ENCODE data around the gene CREB3L4. TPM values are rescaled to one million over a fixed set of nuclear protein-coding genes. Genes with fewer than 3 reads are reported as not detected.

CREB3L4 gene
- total RNA-seq, 1 experiment from 2014 or later = 12.3 TPM

DNA sequence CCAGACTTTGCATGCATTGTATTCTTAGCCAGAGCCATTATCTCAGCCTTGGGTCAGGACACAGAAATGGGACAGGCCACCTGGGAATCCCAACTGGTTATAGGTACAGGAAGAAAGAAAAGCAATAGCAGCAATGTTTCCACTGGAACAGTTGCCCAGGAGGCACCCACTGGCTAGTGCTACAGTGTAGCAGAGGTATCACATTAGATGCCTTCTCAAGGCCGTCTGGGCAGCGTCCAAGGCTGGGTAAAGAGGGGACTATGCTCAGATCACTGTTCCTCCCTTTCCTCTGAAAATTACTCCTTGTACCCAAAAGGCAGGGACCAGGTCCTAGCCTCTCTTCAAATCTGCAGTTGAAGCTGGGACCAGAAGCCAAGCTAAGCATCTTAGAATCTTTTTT lies 2.6 kb downstream of the CREB3L4 start:
- H3K27me3 ChIP-seq (ENCODE audit: control insufficient read depth, insufficient read depth, low read length) = no peaks in the 10 kb centered on the region
- no TSS peak for BruUV-seq (replicated peaks)

DNA sequence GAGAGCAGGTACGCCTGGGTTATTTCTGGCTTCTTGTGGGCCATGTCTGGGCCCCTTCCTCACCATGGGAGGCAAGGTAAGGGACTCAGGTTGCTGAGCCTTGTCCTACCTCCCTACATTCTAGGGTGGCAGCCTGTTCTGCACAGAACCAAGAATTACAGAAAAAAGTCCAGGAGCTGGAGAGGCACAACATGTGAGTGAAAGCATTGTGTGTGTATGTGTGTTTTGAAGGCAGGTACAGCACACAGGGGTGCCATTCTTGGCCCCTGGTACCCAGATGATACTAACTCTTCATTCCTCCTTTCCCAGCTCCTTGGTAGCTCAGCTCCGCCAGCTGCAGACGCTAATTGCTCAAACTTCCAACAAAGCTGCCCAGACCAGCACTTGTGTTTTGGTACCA lies 5.4 kb downstream of the CREB3L4 start:
- POLR2A ChIA-PET = no interaction called here
- Histone ChIP-seq H3K4me3 (ENCODE audit: low read depth in 2 of 2, low read length in 2 of 2) (no peak overlapping the region), H3K4me1 (ENCODE audit: control insufficient read depth, insufficient read depth, low read length) (peaks cover 8% of the 10 kb centered on the region; the same call in 1 of the 2 replicates), H3K9me3 (ENCODE audit: control insufficient read depth, insufficient read depth, low read depth, low read length) (no peaks in the 10 kb centered on the region), H3K36me3 (ENCODE audit: control insufficient read depth, insufficient read depth, low read length) (no peaks in the 10 kb centered on the region; the same call in 1 of the 2 replicates), H3K27me3 (ENCODE audit: control insufficient read depth, insufficient read depth, low read length) (no peaks in the 10 kb centered on the region), H3K27ac (ENCODE audit: low read length) (no peak overlapping the region)
- TF ChIP-seq, protein P1, sequence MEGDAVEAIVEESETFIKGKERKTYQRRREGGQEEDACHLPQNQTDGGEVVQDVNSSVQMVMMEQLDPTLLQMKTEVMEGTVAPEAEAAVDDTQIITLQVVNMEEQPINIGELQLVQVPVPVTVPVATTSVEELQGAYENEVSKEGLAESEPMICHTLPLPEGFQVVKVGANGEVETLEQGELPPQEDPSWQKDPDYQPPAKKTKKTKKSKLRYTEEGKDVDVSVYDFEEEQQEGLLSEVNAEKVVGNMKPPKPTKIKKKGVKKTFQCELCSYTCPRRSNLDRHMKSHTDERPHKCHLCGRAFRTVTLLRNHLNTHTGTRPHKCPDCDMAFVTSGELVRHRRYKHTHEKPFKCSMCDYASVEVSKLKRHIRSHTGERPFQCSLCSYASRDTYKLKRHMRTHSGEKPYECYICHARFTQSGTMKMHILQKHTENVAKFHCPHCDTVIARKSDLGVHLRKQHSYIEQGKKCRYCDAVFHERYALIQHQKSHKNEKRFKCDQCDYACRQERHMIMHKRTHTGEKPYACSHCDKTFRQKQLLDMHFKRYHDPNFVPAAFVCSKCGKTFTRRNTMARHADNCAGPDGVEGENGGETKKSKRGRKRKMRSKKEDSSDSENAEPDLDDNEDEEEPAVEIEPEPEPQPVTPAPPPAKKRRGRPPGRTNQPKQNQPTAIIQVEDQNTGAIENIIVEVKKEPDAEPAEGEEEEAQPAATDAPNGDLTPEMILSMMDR (IDR thresholded peaks at IDR 0.05) = no peak
- TF ChIP-seq POLR2AphosphoS5 (IDR thresholded peaks at IDR 0.05; ENCODE audit: low read depth, low read length) = 0 out of 2 replicates have a peak, but pooled peaks have one; percentile 25
- ATAC-seq = no peak
- DNase-seq (ENCODE audit: low read depth, low spot score) = no peak
- BruUV-seq (replicated peaks) = no TSS peak
- intact Hi-C loops (cut with micrococcal nuclease; ENCODE audit: unreplicated experiment) = no loop called here
- in situ Hi-C loops (cut with HindIII; ENCODE audit: low pct_unique_long_range_greater_than_20kb, low sequenced_read_pairs) = no loop called here
- CTCF ChIA-PET = no interaction called here

More for the DNA sequence above, 2.6 kb downstream of the CREB3L4 start:
- Histone ChIP-seq H3K27ac (ENCODE audit: low read length) (no peak overlapping the region), H3K4me3 (ENCODE audit: low read depth in 2 of 2, low read length in 2 of 2) (no peak overlapping the region), H3K36me3 (ENCODE audit: control insufficient read depth, insufficient read depth, low read length) (no peaks in the 10 kb centered on the region; the same call in 1 of the 2 replicates), H3K4me1 (ENCODE audit: control insufficient read depth, insufficient read depth, low read length) (peaks cover 9% of the 10 kb centered on the region; the same call in 1 of the 2 replicates), H3K9me3 (ENCODE audit: control insufficient read depth, insufficient read depth, low read depth, low read length) (no peaks in the 10 kb centered on the region)
- DNase-seq (ENCODE audit: low read depth, low spot score) = no peak
- ChIA-PET POLR2A (interaction anchor here (0.7 kb wide), 2 partner anchors 20 to 178 kb away, joined by 4 to 11 read pairs; no protein-coding TSS in a partner anchor), CTCF (interaction anchor here (0.7 kb wide), 1 partner anchor 141 kb away, joined by 5 read pairs; no protein-coding TSS in a partner anchor)
- in situ Hi-C loops (cut with HindIII; ENCODE audit: low pct_unique_long_range_greater_than_20kb, low sequenced_read_pairs) = no loop called here
- TF ChIP-seq, protein P2, sequence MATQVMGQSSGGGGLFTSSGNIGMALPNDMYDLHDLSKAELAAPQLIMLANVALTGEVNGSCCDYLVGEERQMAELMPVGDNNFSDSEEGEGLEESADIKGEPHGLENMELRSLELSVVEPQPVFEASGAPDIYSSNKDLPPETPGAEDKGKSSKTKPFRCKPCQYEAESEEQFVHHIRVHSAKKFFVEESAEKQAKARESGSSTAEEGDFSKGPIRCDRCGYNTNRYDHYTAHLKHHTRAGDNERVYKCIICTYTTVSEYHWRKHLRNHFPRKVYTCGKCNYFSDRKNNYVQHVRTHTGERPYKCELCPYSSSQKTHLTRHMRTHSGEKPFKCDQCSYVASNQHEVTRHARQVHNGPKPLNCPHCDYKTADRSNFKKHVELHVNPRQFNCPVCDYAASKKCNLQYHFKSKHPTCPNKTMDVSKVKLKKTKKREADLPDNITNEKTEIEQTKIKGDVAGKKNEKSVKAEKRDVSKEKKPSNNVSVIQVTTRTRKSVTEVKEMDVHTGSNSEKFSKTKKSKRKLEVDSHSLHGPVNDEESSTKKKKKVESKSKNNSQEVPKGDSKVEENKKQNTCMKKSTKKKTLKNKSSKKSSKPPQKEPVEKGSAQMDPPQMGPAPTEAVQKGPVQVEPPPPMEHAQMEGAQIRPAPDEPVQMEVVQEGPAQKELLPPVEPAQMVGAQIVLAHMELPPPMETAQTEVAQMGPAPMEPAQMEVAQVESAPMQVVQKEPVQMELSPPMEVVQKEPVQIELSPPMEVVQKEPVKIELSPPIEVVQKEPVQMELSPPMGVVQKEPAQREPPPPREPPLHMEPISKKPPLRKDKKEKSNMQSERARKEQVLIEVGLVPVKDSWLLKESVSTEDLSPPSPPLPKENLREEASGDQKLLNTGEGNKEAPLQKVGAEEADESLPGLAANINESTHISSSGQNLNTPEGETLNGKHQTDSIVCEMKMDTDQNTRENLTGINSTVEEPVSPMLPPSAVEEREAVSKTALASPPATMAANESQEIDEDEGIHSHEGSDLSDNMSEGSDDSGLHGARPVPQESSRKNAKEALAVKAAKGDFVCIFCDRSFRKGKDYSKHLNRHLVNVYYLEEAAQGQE (IDR thresholded peaks at IDR 0.05; ENCODE audit: insufficient read depth in 1 of 2, low read depth in 2 of 2, low read length in 1 of 2) = no peak
- TF ChIP-seq POLR2AphosphoS5 (IDR thresholded peaks at IDR 0.05; ENCODE audit: low read depth, low read length) (no peak), TCF7L2 (IDR thresholded peaks at IDR 0.05; ENCODE audit: low read depth, low read length) (no peak), SIN3A (IDR thresholded peaks at IDR 0.05; ENCODE audit: borderline replicate concordance, insufficient read depth, low read depth, low read length) (no peak)
- TF ChIP-seq, protein P1 (IDR thresholded peaks at IDR 0.05) = no peak
- ATAC-seq = no peak
- intact Hi-C loops (cut with micrococcal nuclease; ENCODE audit: unreplicated experiment) = no loop called here

All from Panc1 (cell line).